Measurements from ENCODE around the gene GGACT.

DNA sequence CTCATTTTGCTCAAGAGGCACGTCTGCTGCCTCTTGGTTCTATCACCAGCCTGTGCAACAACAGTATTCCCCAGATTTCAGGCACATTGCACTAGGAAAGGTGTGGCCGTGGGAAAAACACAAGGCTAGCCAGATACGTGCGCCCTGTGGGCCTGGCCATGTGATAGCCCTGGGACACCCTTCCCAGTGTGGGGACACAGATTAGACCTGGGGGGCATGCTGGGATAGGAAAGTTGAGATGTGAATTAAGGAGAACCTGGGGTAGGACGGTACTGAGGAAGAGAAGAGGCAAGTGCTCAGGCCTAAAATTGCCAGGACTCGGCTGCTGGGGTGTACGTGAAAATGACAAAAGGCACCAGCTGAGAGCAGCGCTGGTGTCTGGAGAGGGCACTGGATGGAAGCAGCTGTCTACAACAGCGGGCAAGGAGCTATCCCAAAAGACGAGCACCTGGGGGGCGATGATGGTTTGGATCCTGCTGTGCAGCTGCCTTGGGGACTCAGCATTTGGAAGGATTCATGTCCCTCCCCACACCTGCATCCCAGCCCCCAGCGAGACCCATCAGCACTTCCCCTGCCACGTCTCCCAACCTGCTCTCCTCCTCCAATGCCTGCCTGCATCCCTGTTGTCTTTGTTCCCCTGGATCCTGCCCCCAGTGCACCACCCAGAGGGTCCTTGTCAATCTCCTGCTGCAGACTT is 54.3 kb downstream of the GGACT start:
- no peak for TF ChIP-seq POLR2A (IDR thresholded peaks at IDR 0.05)
- TF ChIP-seq, protein P1, sequence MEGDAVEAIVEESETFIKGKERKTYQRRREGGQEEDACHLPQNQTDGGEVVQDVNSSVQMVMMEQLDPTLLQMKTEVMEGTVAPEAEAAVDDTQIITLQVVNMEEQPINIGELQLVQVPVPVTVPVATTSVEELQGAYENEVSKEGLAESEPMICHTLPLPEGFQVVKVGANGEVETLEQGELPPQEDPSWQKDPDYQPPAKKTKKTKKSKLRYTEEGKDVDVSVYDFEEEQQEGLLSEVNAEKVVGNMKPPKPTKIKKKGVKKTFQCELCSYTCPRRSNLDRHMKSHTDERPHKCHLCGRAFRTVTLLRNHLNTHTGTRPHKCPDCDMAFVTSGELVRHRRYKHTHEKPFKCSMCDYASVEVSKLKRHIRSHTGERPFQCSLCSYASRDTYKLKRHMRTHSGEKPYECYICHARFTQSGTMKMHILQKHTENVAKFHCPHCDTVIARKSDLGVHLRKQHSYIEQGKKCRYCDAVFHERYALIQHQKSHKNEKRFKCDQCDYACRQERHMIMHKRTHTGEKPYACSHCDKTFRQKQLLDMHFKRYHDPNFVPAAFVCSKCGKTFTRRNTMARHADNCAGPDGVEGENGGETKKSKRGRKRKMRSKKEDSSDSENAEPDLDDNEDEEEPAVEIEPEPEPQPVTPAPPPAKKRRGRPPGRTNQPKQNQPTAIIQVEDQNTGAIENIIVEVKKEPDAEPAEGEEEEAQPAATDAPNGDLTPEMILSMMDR (IDR thresholded peaks at IDR 0.05) = no peak

Data from adrenal gland (tissue), 5 donors.